NCI-H524 treated with DMSO at 0.1 percent for 48 hours (cell line): Measurements from ENCODE around the gene BACE1.
"Not testable (repeated sequence)": the region's sequence is repeated elsewhere in the genome, so short reads cannot be mapped to it uniquely, and the experiment has no call there.

ENCODE experiments used
- DNase-seq: peaks from one replicate; lab custom pipeline; 2025; lab: John Stamatoyannopoulos, UW

The BACE1 gene

GRCh38 chr11:117316197-117316961 is at the start of gene BACE1:
BACE1 (minus strand) TSS chr11:117316256; CDS start chr11:117315795, 461 bp downstream.
- peak; percentile 54 for DNase-seq

- DNase-seq: no peak
These were observed 45.4 kb upstream of the BACE1 start for GRCh38 chr11:117361432-117361831.

- no peak for DNase-seq
These were observed 40.3 kb upstream of the BACE1 start for GRCh38 chr11:117356126-117356890.

GRCh38 chr11:117354550-117354949 is 38.5 kb upstream of the BACE1 start:
- no peak for DNase-seq

- DNase-seq: no peak
These were observed 29.0 kb upstream of the BACE1 start for GRCh38 chr11:117345039-117345438.

GRCh38 chr11:117337076-117337475 is 21.0 kb upstream of the BACE1 start:
- DNase-seq: peak; percentile 87

GRCh38 chr11:117335399-117335798 is 19.3 kb upstream of the BACE1 start:
- DNase-seq: no peak

- DNase-seq: peak; percentile 44
These were observed 18.8 kb upstream of the BACE1 start for GRCh38 chr11:117334896-117335295.

- DNase-seq: no peak
These were observed 17.9 kb upstream of the BACE1 start for GRCh38 chr11:117333917-117334316.

- DNase-seq: no peak
These were observed 16.8 kb upstream of the BACE1 start for GRCh38 chr11:117332843-117333242.

GRCh38 chr11:117328375-117329010 is 12.4 kb upstream of the BACE1 start:
- no peak for DNase-seq

- peak; percentile 86 for DNase-seq
These were observed 11.7 kb upstream of the BACE1 start, which contains the start of gene CEP164 for GRCh38 chr11:117327567-117328374. CEP164 (plus strand) TSS chr11:117327854; CDS start chr11:117338587, 10,733 bp downstream.

GRCh38 chr11:117327255-117327566 is 11.2 kb upstream of the BACE1 start:
- not testable (repeated sequence) for DNase-seq

- DNase-seq: no peak
These were observed 3.3 kb upstream of the BACE1 start for GRCh38 chr11:117319214-117319840.

- no peak for DNase-seq
These were observed 2.7 kb upstream of the BACE1 start for GRCh38 chr11:117318738-117319137.

- no peak for DNase-seq
These were observed 515 bp downstream of the BACE1 start for GRCh38 chr11:117315285-117316196.

GRCh38 chr11:117314840-117315239 is 1.2 kb downstream of the BACE1 start:
- DNase-seq: no peak

- no peak for DNase-seq
These were observed 2.0 kb downstream of the BACE1 start for GRCh38 chr11:117313828-117314768.

- DNase-seq: no peak
These were observed 3.0 kb downstream of the BACE1 start for GRCh38 chr11:117313091-117313490.
